Measurements from ENCODE around the gene KLF5. TPM values are rescaled to one million over a fixed set of nuclear protein-coding genes. Genes with fewer than 3 reads are reported as not detected.

The KLF5 gene
- total RNA-seq: 2.0 and 2.8 TPM in 2 replicates

- Mint-ChIP-seq H3K4me1 (peaks cover 20% of the 10 kb centered on the region), H3K27me3 (peaks cover 49% of the 10 kb centered on the region), H3K4me3 (peak within 1 kb of the TSS; percentile 86), H3K36me3 (ENCODE audit: low read depth) (no peaks in the 10 kb centered on the region), H3K27ac (peak within 1 kb of the TSS; percentile 83), H3K9me3 (no peaks in the 10 kb centered on the region)
- intact Hi-C loops (cut with micrococcal nuclease): loop anchor here (1.0 to 5.0 kb wide), 7 partner anchors 220 to 1228 kb away; partner anchors contain the start of genes BORA, KLF12, MZT1 and PIBF1
- DNase-seq: peak; percentile 99
Measured at GRCh38 chr13:73058736-73059459, at the start of gene KLF5. Gene KLF5 (plus strand): TSS chr13:73059005. CDS start chr13:73059328, 323 bp downstream.

GRCh38 chr13:73011751-73012150 lies 47.1 kb upstream of the KLF5 start:
- Mint-ChIP-seq H3K27ac (no peak overlapping the region), H3K36me3 (ENCODE audit: low read depth) (peaks cover 6% of the 10 kb centered on the region), H3K4me1 (no peaks in the 10 kb centered on the region), H3K27me3 (no peaks in the 10 kb centered on the region), H3K4me3 (no peak overlapping the region), H3K9me3 (no peaks in the 10 kb centered on the region)
- intact Hi-C loops (cut with micrococcal nuclease): no loop called here
- no peak for DNase-seq

- H3K27ac Mint-ChIP-seq: no peak overlapping the region
- no peak for DNase-seq
- no peaks in the 10 kb centered on the region for H3K4me1 Mint-ChIP-seq
- H3K9me3 Mint-ChIP-seq: no peaks in the 10 kb centered on the region
- intact Hi-C loops (cut with micrococcal nuclease): no loop called here
- no peak overlapping the region for H3K4me3 Mint-ChIP-seq
- H3K36me3 Mint-ChIP-seq (ENCODE audit: low read depth): peaks cover 7% of the 10 kb centered on the region
- H3K27me3 Mint-ChIP-seq: no peaks in the 10 kb centered on the region
Measured at GRCh38 chr13:73015805-73016204, 43.0 kb upstream of the KLF5 start.

GRCh38 chr13:73018336-73018735 lies 40.5 kb upstream of the KLF5 start:
- no peak overlapping the region for H3K27ac Mint-ChIP-seq
- H3K4me1 Mint-ChIP-seq: no peaks in the 10 kb centered on the region
- DNase-seq: no peak
- H3K4me3 Mint-ChIP-seq: no peak overlapping the region
- no peaks in the 10 kb centered on the region for H3K9me3 Mint-ChIP-seq
- intact Hi-C loops (cut with micrococcal nuclease): no loop called here
- H3K36me3 Mint-ChIP-seq (ENCODE audit: low read depth): peaks cover 7% of the 10 kb centered on the region
- no peaks in the 10 kb centered on the region for H3K27me3 Mint-ChIP-seq

- peaks cover 2% of the 10 kb centered on the region for H3K36me3 Mint-ChIP-seq (ENCODE audit: low read depth)
- H3K27ac Mint-ChIP-seq: no peak overlapping the region
- H3K9me3 Mint-ChIP-seq: no peaks in the 10 kb centered on the region
- no peak overlapping the region for H3K4me3 Mint-ChIP-seq
- intact Hi-C loops (cut with micrococcal nuclease): no loop called here
- H3K4me1 Mint-ChIP-seq: peaks cover 4% of the 10 kb centered on the region
- DNase-seq: no peak
- H3K27me3 Mint-ChIP-seq: no peaks in the 10 kb centered on the region
Measured at GRCh38 chr13:73025217-73026012, 33.4 kb upstream of the KLF5 start.

- Mint-ChIP-seq H3K4me3 (no peak overlapping the region), H3K27ac (no peak overlapping the region), H3K27me3 (no peaks in the 10 kb centered on the region), H3K4me1 (no peaks in the 10 kb centered on the region), H3K36me3 (ENCODE audit: low read depth) (no peaks in the 10 kb centered on the region), H3K9me3 (no peaks in the 10 kb centered on the region)
- DNase-seq: no peak
- intact Hi-C loops (cut with micrococcal nuclease): no loop called here
Measured at GRCh38 chr13:73034901-73035300, 23.9 kb upstream of the KLF5 start.

GRCh38 chr13:73035660-73036059 lies 23.1 kb upstream of the KLF5 start:
- Mint-ChIP-seq H3K27me3 (no peaks in the 10 kb centered on the region), H3K27ac (no peak overlapping the region), H3K4me1 (no peaks in the 10 kb centered on the region), H3K9me3 (no peaks in the 10 kb centered on the region), H3K36me3 (ENCODE audit: low read depth) (no peaks in the 10 kb centered on the region), H3K4me3 (no peak overlapping the region)
- intact Hi-C loops (cut with micrococcal nuclease): no loop called here
- no peak for DNase-seq

- no peak for DNase-seq
- no peaks in the 10 kb centered on the region for H3K36me3 Mint-ChIP-seq (ENCODE audit: low read depth)
- H3K4me1 Mint-ChIP-seq: no peaks in the 10 kb centered on the region
- no peak overlapping the region for H3K27ac Mint-ChIP-seq
- intact Hi-C loops (cut with micrococcal nuclease): no loop called here
- no peaks in the 10 kb centered on the region for H3K27me3 Mint-ChIP-seq
- H3K9me3 Mint-ChIP-seq: no peaks in the 10 kb centered on the region
- no peak overlapping the region for H3K4me3 Mint-ChIP-seq
Measured at GRCh38 chr13:73036566-73036965, 22.2 kb upstream of the KLF5 start.

- Mint-ChIP-seq H3K4me1 (no peaks in the 10 kb centered on the region), H3K27me3 (no peaks in the 10 kb centered on the region), H3K4me3 (no peak overlapping the region), H3K27ac (no peak overlapping the region), H3K36me3 (ENCODE audit: low read depth) (no peaks in the 10 kb centered on the region), H3K9me3 (no peaks in the 10 kb centered on the region)
- intact Hi-C loops (cut with micrococcal nuclease): no loop called here
- DNase-seq: no peak
Measured at GRCh38 chr13:73038064-73038463, 20.7 kb upstream of the KLF5 start.

- H3K27ac Mint-ChIP-seq: no peak overlapping the region
- intact Hi-C loops (cut with micrococcal nuclease): no loop called here
Measured at GRCh38 chr13:73039201-73040108, 19.4 kb upstream of the KLF5 start.

GRCh38 chr13:73040484-73040883 lies 18.3 kb upstream of the KLF5 start:
- intact Hi-C loops (cut with micrococcal nuclease): no loop called here
- Mint-ChIP-seq H3K27me3 (no peaks in the 10 kb centered on the region), H3K9me3 (no peaks in the 10 kb centered on the region), H3K36me3 (ENCODE audit: low read depth) (no peaks in the 10 kb centered on the region), H3K4me1 (no peaks in the 10 kb centered on the region), H3K4me3 (no peak overlapping the region), H3K27ac (no peak overlapping the region)
- no peak for DNase-seq

More at GRCh38 chr13:73039201-73040108, 19.4 kb upstream of the KLF5 start:
- no peak for DNase-seq
- H3K4me3 Mint-ChIP-seq: no peak overlapping the region
- no peaks in the 10 kb centered on the region for H3K27me3 Mint-ChIP-seq
- no peaks in the 10 kb centered on the region for H3K9me3 Mint-ChIP-seq
- no peaks in the 10 kb centered on the region for H3K36me3 Mint-ChIP-seq (ENCODE audit: low read depth)
- no peaks in the 10 kb centered on the region for H3K4me1 Mint-ChIP-seq

- Mint-ChIP-seq H3K27ac (no peak overlapping the region), H3K27me3 (no peaks in the 10 kb centered on the region), H3K4me3 (no peak overlapping the region), H3K36me3 (ENCODE audit: low read depth) (no peaks in the 10 kb centered on the region), H3K4me1 (no peaks in the 10 kb centered on the region), H3K9me3 (no peaks in the 10 kb centered on the region)
- no peak for DNase-seq
- intact Hi-C loops (cut with micrococcal nuclease): no loop called here
Measured at GRCh38 chr13:73040968-73041596, 17.7 kb upstream of the KLF5 start.

- no peaks in the 10 kb centered on the region for H3K36me3 Mint-ChIP-seq (ENCODE audit: low read depth)
- no peak overlapping the region for H3K27ac Mint-ChIP-seq
- no peak overlapping the region for H3K4me3 Mint-ChIP-seq
- H3K27me3 Mint-ChIP-seq: no peaks in the 10 kb centered on the region
- H3K4me1 Mint-ChIP-seq: no peaks in the 10 kb centered on the region
- intact Hi-C loops (cut with micrococcal nuclease): no loop called here
- no peak for DNase-seq
- H3K9me3 Mint-ChIP-seq: no peaks in the 10 kb centered on the region
Measured at GRCh38 chr13:73045031-73045430, 13.8 kb upstream of the KLF5 start.

Data from activated CD4-positive, alpha-beta T cell treated with anti-CD3 and anti-CD28 coated beads, Interleukin-2, amount 10 ng/mL, durations not matched to agents 24 days and 14 days (primary cell).